DND-41 (cell line): ENCODE measurements around the gene CTNNA1.

Experiments
- ATAC-seq: fragments of 200-7000 bp; cut with Tn5 transposase; 3 replicates; pipeline ENCODE4 v1.9.1; 2021; ENCODE audit warnings: low read depth; ENCODE audit not compliant: insufficient read depth
- DNase-seq: peaks from one replicate; pipeline ENCODE4 v3.0.0-alpha.2; 2020
- H2AFZ ChIP-seq: 2 replicates; pipeline ENCODE4 v1.6.0; 2012; ENCODE audit warnings: low read depth, low read length
- H3K27ac ChIP-seq: 2 replicates; pipeline ENCODE4 v1.5.1; 2012; ENCODE audit warnings: low read length, inconsistent platforms
- H3K27me3 ChIP-seq: fragments of 200-600 bp; sonication (generic); 2 replicates; pipeline ENCODE4 v1.6.0; 2012; ENCODE audit warnings: low read length, mild to moderate bottlenecking, inconsistent platforms; ENCODE audit not compliant: insufficient read depth, poor library complexity
- H3K36me3 ChIP-seq: 2 replicates; pipeline ENCODE4 v1.5.1; 2012; ENCODE audit warnings: low read length, inconsistent platforms; ENCODE audit not compliant: insufficient read depth
- H3K4me1 ChIP-seq: 2 replicates; pipeline ENCODE4 v1.5.1; 2012; ENCODE audit warnings: mild to moderate bottlenecking, low read length; ENCODE audit not compliant: insufficient read depth
- H3K4me2 ChIP-seq: 2 replicates; pipeline ENCODE4 v1.6.0; 2012; ENCODE audit warnings: mild to moderate bottlenecking, moderate library complexity, low read length, inconsistent platforms; ENCODE audit not compliant: insufficient read depth
- H3K4me3 ChIP-seq, 2 experiments: fragments of 200-600 bp in 1 of 2; shearing (Covaris generic) in 1 of 2; 2 replicates each; pipeline ENCODE4 v1.5.1; 2012 to 2016; ENCODE audit warnings: inconsistent platforms in 2 of 2, low read length in 2 of 2, mild to moderate bottlenecking in 2 of 2, low read depth in 1 of 2, moderate library complexity in 1 of 2
- H3K79me2 ChIP-seq: 2 replicates; pipeline ENCODE4 v1.6.0; 2012; ENCODE audit warnings: low read length, inconsistent platforms; ENCODE audit not compliant: insufficient read depth
- H3K9ac ChIP-seq: 2 replicates; pipeline ENCODE4 v1.6.0; 2012; ENCODE audit warnings: low read depth, mild to moderate bottlenecking, inconsistent platforms, low read length, moderate library complexity
- H3K9me3 ChIP-seq: 2 replicates; pipeline ENCODE4 v1.5.1; 2012; ENCODE audit warnings: low read length, moderate library complexity, mild to moderate bottlenecking, inconsistent platforms; ENCODE audit not compliant: insufficient read depth, severe bottlenecking
- H4K20me1 ChIP-seq: 2 replicates; pipeline ENCODE4 v1.6.0; 2012; ENCODE audit warnings: low read length; ENCODE audit not compliant: insufficient read depth
- EZH2 ChIP-seq: IDR thresholded peaks from 3 replicates; pipeline ENCODE4 v1.6.1; 2012; ENCODE audit warnings: borderline replicate concordance, low read depth, mild to moderate bottlenecking, moderate library complexity, low read length, inconsistent platforms; ENCODE audit not compliant: severe bottlenecking
- TF ChIP-seq, protein P1 (sequence below): IDR thresholded peaks from 2 replicates; pipeline ENCODE4 v1.5.1; 2012; ENCODE audit warnings: borderline replicate concordance, low read length, moderate library complexity, mild to moderate bottlenecking; ENCODE audit not compliant: poor library complexity, severe bottlenecking; ENCODE audit errors: extremely low read depth

Gene CTNNA1

DNA sequence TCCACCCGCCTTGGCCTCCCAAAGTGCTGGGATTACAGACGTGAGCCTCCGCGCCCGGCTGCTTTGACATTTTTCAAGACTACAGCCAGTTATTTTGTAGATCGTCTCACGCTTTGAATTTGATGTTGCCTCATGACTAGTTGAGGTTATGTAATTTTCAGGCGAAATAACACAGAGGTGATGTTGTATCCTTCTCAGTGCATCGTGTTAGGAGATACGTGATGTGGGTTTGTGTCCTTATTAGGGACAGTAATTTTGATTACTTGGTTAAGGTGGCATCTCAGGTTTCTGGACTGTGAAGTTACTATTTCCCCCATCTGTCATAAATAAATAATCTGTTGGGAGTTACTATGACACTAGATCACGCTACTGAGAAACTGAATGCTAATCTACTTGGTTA is 25.0 kb downstream of the CTNNA1 start:
- H3K27ac ChIP-seq, result no peak overlapping the region
- no peaks in the 10 kb centered on the region for H3K4me1 ChIP-seq
- DNase-seq (no peak), ATAC-seq (no peak)
- no peaks in the 10 kb centered on the region for H3K27me3 ChIP-seq
- H3K9ac ChIP-seq, result no peak overlapping the region
- H3K36me3 ChIP-seq, result no peaks in the 10 kb centered on the region
- H3K4me3 ChIP-seq, result no peak overlapping the region
- TF ChIP-seq, protein P1, sequence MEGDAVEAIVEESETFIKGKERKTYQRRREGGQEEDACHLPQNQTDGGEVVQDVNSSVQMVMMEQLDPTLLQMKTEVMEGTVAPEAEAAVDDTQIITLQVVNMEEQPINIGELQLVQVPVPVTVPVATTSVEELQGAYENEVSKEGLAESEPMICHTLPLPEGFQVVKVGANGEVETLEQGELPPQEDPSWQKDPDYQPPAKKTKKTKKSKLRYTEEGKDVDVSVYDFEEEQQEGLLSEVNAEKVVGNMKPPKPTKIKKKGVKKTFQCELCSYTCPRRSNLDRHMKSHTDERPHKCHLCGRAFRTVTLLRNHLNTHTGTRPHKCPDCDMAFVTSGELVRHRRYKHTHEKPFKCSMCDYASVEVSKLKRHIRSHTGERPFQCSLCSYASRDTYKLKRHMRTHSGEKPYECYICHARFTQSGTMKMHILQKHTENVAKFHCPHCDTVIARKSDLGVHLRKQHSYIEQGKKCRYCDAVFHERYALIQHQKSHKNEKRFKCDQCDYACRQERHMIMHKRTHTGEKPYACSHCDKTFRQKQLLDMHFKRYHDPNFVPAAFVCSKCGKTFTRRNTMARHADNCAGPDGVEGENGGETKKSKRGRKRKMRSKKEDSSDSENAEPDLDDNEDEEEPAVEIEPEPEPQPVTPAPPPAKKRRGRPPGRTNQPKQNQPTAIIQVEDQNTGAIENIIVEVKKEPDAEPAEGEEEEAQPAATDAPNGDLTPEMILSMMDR, result no peak
- TF ChIP-seq EZH2, result no peak
- H4K20me1 ChIP-seq, result no peaks in the 10 kb centered on the region
- H3K9me3 ChIP-seq, result no peaks in the 10 kb centered on the region
- no peak overlapping the region for H3K4me2 ChIP-seq
- no peaks in the 10 kb centered on the region for H3K79me2 ChIP-seq
- H2AFZ ChIP-seq, result no peak overlapping the region

GRCh38 chr5:138783976-138784375 is 30.8 kb downstream of the CTNNA1 start:
- H3K4me2 ChIP-seq, result no peak overlapping the region
- H3K4me1 ChIP-seq, result no peaks in the 10 kb centered on the region
- no peak overlapping the region for H3K27ac ChIP-seq
- no peaks in the 10 kb centered on the region for H3K27me3 ChIP-seq
- H3K9me3 ChIP-seq, result no peaks in the 10 kb centered on the region
- DNase-seq, result no peak
- H2AFZ ChIP-seq, result no peak overlapping the region
- no peak for TF ChIP-seq EZH2
- TF ChIP-seq, protein P1, result no peak
- H4K20me1 ChIP-seq, result no peaks in the 10 kb centered on the region
- H3K36me3 ChIP-seq, result no peaks in the 10 kb centered on the region
- no peak for ATAC-seq
- no peak overlapping the region for H3K9ac ChIP-seq
- H3K79me2 ChIP-seq, result no peaks in the 10 kb centered on the region
- no peak overlapping the region for H3K4me3 ChIP-seq

DNA sequence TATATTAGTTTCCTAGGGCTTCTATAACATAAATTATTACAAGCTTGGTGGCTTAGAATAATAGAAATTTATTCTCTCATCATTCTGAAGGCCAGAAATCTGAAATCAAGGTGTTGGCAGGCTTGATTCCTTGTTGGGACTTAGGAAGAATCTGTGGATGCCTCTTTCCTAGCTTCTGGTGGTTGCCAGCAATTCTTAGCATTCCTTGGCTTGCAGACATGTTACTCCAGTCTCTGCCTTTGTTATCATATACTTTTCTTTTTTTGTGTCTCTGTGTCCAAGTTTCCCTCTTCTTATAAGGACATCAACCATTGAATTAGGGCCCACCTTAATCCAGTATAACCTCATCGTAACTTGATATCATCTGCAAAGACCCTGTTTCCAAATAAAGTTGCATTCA is 31.4 kb downstream of the CTNNA1 start:
- no peak overlapping the region for H3K27ac ChIP-seq
- H3K9ac ChIP-seq, result no peak overlapping the region
- no peaks in the 10 kb centered on the region for H4K20me1 ChIP-seq
- no peaks in the 10 kb centered on the region for H3K27me3 ChIP-seq
- no peak overlapping the region for H3K4me3 ChIP-seq
- no peaks in the 10 kb centered on the region for H3K36me3 ChIP-seq
- H3K9me3 ChIP-seq, result no peaks in the 10 kb centered on the region
- H3K79me2 ChIP-seq, result no peaks in the 10 kb centered on the region
- H2AFZ ChIP-seq, result no peak overlapping the region
- no peak overlapping the region for H3K4me2 ChIP-seq
- TF ChIP-seq, protein P1, result no peak
- ATAC-seq (no peak), DNase-seq (no peak)
- no peaks in the 10 kb centered on the region for H3K4me1 ChIP-seq

DNA sequence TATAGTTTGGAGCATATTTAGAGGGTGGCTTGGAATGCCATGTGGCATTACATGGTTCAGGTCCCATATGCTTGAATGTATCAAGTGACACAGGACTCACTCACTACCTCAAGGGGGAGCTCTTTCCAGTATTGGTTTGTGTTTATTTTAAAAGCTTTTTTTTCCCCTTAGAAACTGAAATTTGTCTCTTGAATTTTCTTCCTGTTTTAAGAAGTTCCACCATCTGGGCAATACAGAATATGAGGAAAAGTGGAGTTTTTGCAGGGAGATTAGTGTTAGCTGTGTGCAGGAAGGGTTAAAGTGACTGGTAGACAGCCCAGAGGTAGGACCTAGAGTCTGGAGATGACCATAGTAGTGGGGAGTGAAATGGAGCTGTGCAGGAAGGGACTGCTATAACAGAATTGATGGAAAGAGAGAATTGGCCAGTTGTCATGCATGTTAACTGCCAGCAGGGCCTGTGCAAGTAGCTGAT is 36.6 kb downstream of the CTNNA1 start:
- H3K79me2 ChIP-seq, result no peaks in the 10 kb centered on the region

More for the DNA sequence above, 36.6 kb downstream of the CTNNA1 start:
- Histone ChIP-seq H3K36me3 (no peaks in the 10 kb centered on the region), H3K4me1 (no peaks in the 10 kb centered on the region; the same call in 1 of the 2 replicates), H3K4me2 (no peak overlapping the region), H4K20me1 (no peaks in the 10 kb centered on the region), H3K27me3 (no peaks in the 10 kb centered on the region), H3K9ac (no peak overlapping the region), H3K27ac (no peak overlapping the region), H3K4me3 (no peak overlapping the region), H2AFZ (no peak overlapping the region), H3K9me3 (no peaks in the 10 kb centered on the region)
- peak; percentile 74; the same call in 2 of the 3 replicates for ATAC-seq
- TF ChIP-seq EZH2, result no peak
- TF ChIP-seq, protein P1, result peak; percentile 72
- DNase-seq, result peak; percentile 22
